Hematopoietic multipotent progenitor cell (in vitro differentiated cells): ENCODE data around the gene VANGL2. TPM values are rescaled to one million over a fixed set of nuclear protein-coding genes. Genes with fewer than 3 reads are reported as not detected.
A peak's percentile ranks its signal among the peaks of the same experiment; 100 is the strongest.

ENCODE experiments used
- DNase-seq, 3 donors: peaks; one replicate each; pipeline ENCODE4 v3.0.0-alpha.2; 2011 to 2015; ENCODE audit warnings: low read depth in 2 of 3, low spot score in 2 of 3
- total RNA-seq: library from RNA; depleted of rRNA; stranded (reverse); fragments of >200 nt; gene quantifications from one replicate; pipeline ENCODE4 v1.2.3, GENCODE V29; 2012

VANGL2 gene
- total RNA-seq, 1 donor: 3.8 TPM

DNA sequence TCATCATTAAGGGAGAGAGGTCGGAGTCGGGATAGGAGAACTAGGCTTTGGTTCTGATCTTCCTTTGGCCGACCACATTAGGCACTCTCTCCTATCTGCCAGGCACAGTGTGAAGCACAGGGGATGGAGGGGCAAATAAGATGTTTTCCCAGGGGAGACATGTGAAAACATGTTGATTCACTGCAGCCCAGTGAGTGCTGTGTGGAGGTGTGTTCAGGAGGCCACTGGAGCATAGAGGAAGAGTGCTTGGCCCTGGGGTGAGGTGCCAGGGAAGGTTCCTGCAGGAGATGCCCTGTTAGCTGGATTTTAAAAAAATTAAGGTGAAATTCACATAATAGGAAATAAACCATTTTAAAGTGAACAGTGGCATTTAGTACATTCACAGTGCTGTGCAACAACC, 3.7 kb downstream of the VANGL2 start:
- DNase-seq: no peak

DNA sequence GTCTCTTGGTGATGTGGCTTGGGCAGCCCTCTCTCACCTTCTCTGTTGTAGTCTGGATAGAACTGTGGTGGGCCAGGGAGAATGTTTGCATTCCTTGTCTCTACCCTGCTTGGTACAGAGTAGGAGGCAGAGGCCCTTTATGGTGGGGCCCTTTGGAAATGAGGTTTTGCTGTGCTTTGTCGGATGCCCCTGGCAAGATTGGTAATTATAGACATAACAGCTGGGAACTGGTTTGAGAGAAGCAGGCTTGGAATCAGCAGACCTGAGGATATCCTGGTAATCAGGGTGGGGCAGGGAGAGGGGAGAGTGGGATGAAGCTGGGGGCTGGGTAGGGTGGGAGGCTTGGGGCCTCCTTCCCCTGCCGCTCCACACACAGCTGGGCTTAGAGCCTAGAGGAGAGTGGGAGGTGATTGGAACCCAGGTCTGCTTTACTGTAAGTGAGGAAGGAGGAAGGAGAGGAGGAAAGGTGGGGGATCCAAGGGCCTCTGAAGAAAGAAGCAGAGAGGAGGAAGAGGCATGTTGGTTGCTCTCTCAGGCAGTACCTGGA, 5.0 kb downstream of the VANGL2 start:
- no peak for DNase-seq

DNA sequence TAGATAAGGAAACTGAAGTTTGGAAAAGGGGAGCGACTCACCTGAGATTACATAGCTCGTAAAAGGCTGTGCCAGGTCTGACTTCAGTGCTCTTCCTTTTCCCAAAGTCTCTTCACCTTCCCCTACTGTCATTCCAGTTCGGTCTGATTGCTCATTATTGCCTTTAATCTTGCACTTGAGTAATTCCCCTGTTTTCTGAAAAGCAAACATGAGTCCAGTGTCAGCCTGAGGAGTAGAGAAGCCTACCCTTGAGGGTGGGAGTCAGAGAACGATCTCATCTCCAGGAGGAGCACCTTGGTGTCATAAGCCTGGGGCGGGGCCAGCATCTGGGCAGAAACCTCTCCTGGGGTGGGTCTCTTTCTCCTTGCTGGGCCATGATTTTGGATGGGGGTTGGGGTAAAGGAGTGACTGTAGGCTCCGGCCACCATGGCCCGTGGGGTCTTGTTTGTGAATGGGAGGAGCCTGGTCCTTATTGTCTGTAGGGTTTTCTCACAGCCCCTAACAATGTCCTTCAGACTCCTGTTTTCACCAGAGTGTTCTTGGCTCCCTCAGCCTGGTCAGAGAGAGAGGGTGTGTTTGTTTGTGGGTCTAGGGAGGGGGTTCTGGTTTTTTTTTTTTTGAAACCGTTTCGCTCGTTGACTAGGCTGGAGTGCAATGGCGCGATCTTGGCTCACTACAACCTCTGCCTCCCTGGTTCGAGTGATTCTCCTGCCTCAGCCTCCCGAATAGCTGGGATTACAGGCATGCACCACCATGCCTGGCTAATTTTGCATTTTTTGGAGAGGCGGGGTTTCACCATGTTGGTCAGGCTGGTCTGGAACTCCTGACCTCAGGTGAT, 6.0 kb downstream of the VANGL2 start:
- DNase-seq: no peak

DNA sequence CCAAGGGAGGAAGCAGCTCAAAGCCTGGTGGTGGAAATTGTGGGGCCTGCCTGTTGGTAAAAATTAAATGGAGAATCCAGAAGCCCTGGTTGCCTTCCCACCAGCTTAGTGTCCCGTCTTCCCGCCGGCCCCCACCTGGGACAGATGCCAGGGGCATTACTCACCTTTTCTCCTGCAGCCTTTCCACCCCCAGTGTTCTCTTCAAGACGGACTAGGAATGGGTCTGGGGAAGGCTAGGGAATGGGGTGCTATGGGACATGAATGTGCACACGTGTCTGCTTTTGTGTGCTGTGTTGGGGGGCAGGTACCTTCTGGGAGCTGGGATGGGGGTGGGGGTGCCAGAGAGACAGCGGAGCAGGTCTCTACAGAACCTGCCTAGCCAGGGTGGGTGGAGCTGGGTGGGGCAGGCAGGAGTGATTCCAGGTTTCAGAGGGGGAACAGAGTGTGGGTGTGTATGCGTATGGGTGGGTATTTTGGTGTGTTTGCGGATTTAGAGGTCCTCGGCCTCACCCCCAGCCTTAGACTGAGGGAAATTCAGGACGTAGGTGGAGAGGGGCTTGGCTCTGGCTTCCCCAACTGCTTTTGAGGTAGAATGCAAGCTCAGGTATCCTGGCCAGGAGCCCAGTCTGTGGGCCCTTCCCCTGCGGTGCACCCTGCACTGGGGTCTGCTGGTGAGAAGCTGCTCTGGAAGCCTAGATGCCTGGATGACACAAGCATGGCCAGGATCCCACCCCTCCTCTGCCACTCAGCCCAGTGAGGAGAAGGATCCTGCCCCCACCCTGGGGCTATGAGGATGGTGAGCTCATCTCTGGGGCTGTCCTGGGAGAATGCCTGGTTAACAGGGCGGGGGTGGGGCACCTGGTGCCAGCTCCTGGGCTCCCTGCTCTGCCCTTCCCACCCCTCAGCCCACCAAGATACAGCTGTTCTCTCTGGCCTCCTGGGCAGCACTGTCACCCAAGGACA, 7.8 kb downstream of the VANGL2 start:
- no peak for DNase-seq

DNA sequence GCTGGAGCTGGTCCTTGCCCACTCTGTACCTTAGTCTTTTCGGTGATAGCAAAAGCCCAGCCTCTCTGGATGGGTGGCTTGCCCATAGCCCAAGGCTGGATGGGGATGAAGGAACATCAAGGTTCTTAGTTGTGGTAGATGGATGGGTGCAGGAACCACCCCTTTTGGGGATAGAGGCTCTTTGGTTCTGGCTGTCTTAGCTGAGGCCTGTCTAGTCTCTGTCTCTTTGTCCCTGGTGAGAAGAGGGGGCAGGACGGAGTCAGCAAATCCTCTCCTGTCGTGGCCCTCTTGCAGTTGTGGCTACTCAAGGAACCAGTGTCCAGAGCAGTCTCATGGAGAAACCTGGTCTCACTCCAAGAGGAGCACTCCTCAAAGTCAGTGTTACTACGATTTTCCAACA, 8.5 kb downstream of the VANGL2 start:
- no peak for DNase-seq

GRCh38 chr1:160409486-160409885, 9.1 kb downstream of the VANGL2 start:
- no peak for DNase-seq

- DNase-seq: no peak
Observed at GRCh38 chr1:160410406-160411005, 10.1 kb downstream of the VANGL2 start.

GRCh38 chr1:160411271-160412027, 11.1 kb downstream of the VANGL2 start:
- no peak for DNase-seq

- no peak for DNase-seq
Observed at GRCh38 chr1:160412028-160412362, 11.6 kb downstream of the VANGL2 start.

- no peak for DNase-seq
Observed at GRCh38 chr1:160413716-160414115, 13.4 kb downstream of the VANGL2 start.

GRCh38 chr1:160414881-160415280, 14.5 kb downstream of the VANGL2 start:
- DNase-seq: no peak

- DNase-seq: no peak
Observed at GRCh38 chr1:160415696-160416290, 15.4 kb downstream of the VANGL2 start.

DNA sequence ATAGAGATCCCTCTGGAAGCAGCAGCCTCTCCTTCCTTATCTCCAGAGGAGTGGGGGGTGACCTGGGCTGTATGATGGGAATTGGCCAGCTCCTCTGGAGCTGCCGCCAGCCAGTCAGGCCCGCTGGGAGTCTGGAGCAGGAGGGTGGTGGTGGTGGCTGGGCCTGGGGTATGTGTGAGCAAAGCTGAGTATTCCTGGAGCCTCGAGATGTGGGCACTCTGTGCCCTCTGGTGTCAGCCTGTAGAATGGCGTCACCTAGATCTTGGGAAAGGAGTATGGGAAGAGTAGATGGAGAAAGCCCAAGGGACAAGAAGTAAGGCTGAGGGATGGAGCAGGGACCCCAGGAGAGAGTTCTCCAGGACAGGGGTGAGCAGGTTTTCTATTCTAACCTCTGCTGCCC, 16.0 kb downstream of the VANGL2 start:
- peak in 1 of 3 donors; percentile 17 for DNase-seq

DNA sequence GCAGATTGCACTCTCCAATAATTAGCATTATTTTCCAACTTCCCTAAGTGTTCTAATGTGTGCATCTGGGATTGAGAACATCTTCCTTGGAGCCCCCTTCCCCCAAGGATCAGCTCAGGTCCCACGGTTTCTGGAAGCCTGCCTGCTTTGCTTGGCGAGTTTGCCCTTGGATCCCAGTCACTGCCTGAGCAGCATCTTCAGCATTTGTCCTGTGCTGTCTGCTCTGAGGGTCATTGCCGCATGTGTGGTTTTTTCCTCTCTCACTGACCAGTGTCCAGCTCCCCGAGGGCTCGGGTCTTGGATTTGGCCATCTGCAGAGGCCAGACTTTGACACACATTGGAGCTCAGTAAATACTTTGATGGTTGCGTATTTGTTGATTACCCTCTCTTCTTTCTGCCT, 18.1 kb downstream of the VANGL2 start:
- DNase-seq: no peak

DNA sequence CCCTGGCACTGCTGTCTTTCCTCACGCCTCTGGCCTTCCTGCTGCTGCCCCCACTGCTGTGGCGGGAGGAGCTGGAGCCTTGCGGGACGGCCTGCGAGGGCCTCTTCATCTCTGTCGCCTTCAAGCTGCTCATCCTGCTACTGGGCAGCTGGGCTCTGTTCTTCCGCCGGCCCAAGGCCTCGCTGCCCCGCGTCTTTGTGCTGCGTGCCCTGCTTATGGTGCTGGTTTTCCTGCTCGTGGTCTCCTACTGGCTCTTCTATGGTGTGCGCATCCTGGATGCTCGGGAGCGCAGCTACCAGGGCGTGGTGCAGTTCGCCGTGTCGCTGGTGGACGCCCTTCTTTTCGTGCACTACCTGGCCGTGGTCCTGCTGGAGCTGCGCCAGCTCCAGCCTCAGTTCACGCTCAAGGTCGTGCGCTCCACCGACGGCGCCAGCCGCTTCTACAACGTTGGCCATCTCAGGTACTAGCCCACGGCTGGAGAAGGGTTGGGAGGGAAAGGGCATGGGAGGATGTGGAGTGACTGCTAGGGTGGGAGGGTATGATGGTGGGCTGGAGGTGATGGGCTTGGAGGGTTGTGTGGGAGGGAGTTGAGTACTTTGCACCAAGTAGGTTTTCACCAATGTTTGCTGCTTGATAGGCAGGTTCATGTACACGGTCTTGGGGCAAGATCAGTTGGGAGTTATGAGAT, 18.9 kb downstream of the VANGL2 start:
- no peak for DNase-seq

- DNase-seq: no peak
Observed at GRCh38 chr1:160419838-160420169, 19.4 kb downstream of the VANGL2 start.

DNA sequence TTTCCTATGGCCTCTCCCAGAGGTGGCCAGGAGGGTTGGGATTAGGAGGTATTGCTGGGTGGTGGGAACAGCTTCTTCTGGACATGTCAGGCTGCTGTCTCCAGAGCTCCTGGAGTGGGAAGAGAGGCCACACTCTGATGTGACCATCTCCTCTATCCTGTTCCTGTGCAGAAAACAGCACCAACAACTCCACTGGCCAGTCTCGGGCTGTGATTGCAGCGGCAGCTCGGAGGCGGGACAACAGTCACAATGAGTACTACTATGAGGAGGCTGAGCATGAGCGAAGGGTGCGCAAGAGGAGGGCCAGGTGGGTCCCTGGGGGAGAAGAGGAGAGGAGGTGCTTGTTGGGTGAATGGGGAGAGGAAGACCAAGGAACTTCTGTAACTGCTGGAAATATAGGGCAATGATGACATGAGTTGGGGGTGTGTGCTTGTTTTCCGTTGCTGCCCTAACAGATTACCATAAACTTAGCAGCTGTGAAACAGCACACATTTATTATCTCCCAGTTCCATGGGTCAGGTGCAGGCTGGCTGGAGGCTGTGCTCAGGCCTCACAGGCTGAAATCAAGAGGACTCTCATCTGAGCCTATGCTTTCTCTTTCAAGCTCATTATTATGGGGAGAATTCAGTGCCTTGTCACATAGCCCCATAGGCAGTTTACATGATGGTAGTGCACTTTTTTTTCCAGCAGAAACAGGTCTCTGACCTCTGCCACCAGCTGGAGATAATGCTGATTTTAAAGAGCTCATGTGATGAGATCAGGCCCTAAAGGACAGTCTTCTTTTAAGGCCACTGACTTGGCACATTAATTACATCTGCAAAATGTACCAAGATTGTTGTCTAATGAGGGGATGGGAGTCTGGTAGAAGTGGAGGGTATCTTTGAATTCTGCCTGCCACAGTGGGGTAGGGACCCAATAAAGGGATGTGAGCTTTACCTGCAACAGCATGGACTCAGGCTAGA, 20.8 kb downstream of the VANGL2 start:
- DNase-seq: no peak

GRCh38 chr1:160421881-160422280, 21.5 kb downstream of the VANGL2 start:
- DNase-seq: no peak
